ENCODE results near the gene PRSS57. TPM values are rescaled to one million over a fixed set of nuclear protein-coding genes. Genes with fewer than 3 reads are reported as not detected.

The PRSS57 gene
- total and polyA plus RNA-seq, 2 donors (not counting 1 experiment from before 2014, with no cell fraction given) = not detected

Other genes starting within 250 kb of the PRSS57 start
- 0.19 TPM in 1 of 2 replicates, not detected in the other for gene SHC2, start 234.4 kb downstream of the PRSS57 start, total RNA-seq
- 0.19 and 0.59 TPM in 2 replicates for gene SHC2, start 234.4 kb downstream of the PRSS57 start, polyA plus RNA-seq
- gene MADCAM1, start 199.0 kb downstream of the PRSS57 start, total RNA-seq = 1.9 and 2.5 TPM in 2 replicates
- 0.56 and 0.70 TPM in 2 replicates for gene MADCAM1, start 199.0 kb downstream of the PRSS57 start, polyA plus RNA-seq
- 29.8 and 33.8 TPM in 2 replicates for gene TPGS1, start 188.0 kb downstream of the PRSS57 start, total RNA-seq
- gene TPGS1, start 188.0 kb downstream of the PRSS57 start, polyA plus RNA-seq = 6.1 and 8.1 TPM in 2 replicates
- 28.4 and 31.1 TPM in 2 replicates for gene CDC34, start 163.7 kb downstream of the PRSS57 start, total RNA-seq
- gene CDC34, start 163.7 kb downstream of the PRSS57 start, polyA plus RNA-seq = 25.7 and 26.9 TPM in 2 replicates
- gene GZMM, start 151.4 kb downstream of the PRSS57 start, total RNA-seq = 0.34 TPM in 1 of 2 replicates, not detected in the other
- gene GZMM, start 151.4 kb downstream of the PRSS57 start, polyA plus RNA-seq = 2.1 and 3.2 TPM in 2 replicates
- gene BSG, start 122.9 kb downstream of the PRSS57 start, total RNA-seq = 131 and 144 TPM in 2 replicates
- gene BSG, start 122.9 kb downstream of the PRSS57 start, polyA plus RNA-seq = 79.6 and 82.1 TPM in 2 replicates
- gene HCN2, start 105.6 kb downstream of the PRSS57 start, total RNA-seq = 0.57 and 0.61 TPM in 2 replicates
- 0.25 and 0.27 TPM in 2 replicates for gene HCN2, start 105.6 kb downstream of the PRSS57 start, polyA plus RNA-seq
- 73.2 and 77.8 TPM in 2 replicates for gene POLRMT, start 61.9 kb downstream of the PRSS57 start, total RNA-seq
- 98.0 and 106 TPM in 2 replicates for gene POLRMT, start 61.9 kb downstream of the PRSS57 start, polyA plus RNA-seq
- 2.9 and 3.4 TPM in 2 replicates for gene FGF22, start 55.6 kb downstream of the PRSS57 start, total RNA-seq
- 0.34 and 0.37 TPM in 2 replicates for gene FGF22, start 55.6 kb downstream of the PRSS57 start, polyA plus RNA-seq
- 74.3 and 88.8 TPM in 2 replicates for gene RNF126, start 32.2 kb downstream of the PRSS57 start, total RNA-seq
- gene RNF126, start 32.2 kb downstream of the PRSS57 start, polyA plus RNA-seq = 99.6 and 118 TPM in 2 replicates
- 5.6 and 5.8 TPM in 2 replicates for gene FSTL3, start 19.1 kb downstream of the PRSS57 start, total RNA-seq
- gene FSTL3, start 19.1 kb downstream of the PRSS57 start, polyA plus RNA-seq = 2.6 and 5.8 TPM in 2 replicates
- gene PALM, start 13.5 kb upstream of the PRSS57 start, total RNA-seq = not detected in 2 replicates
- 0.15 and 0.53 TPM in 2 replicates for gene PALM, start 13.5 kb upstream of the PRSS57 start, polyA plus RNA-seq
- gene MISP, start 55.7 kb upstream of the PRSS57 start, total RNA-seq = not detected in 2 replicates
- gene MISP, start 55.7 kb upstream of the PRSS57 start, polyA plus RNA-seq = not detected in 2 replicates
- gene PTBP1, start 102.0 kb upstream of the PRSS57 start, total RNA-seq = 304 and 309 TPM in 2 replicates
- 137 and 154 TPM in 2 replicates for gene PTBP1, start 102.0 kb upstream of the PRSS57 start, polyA plus RNA-seq
- not detected in 2 replicates for gene PLPPR3, start 126.5 kb upstream of the PRSS57 start, total RNA-seq
- gene PLPPR3, start 126.5 kb upstream of the PRSS57 start, polyA plus RNA-seq = not detected in 2 replicates
- 0.44 and 0.70 TPM in 2 replicates for gene AZU1, start 132.4 kb upstream of the PRSS57 start, total RNA-seq
- gene AZU1, start 132.4 kb upstream of the PRSS57 start, polyA plus RNA-seq = 0.13 and 0.59 TPM in 2 replicates
- not detected in 2 replicates for gene PRTN3, start 145.5 kb upstream of the PRSS57 start, total RNA-seq
- not detected in 2 replicates for gene PRTN3, start 145.5 kb upstream of the PRSS57 start, polyA plus RNA-seq
- not detected in 2 replicates for gene ELANE, start 156.9 kb upstream of the PRSS57 start, total RNA-seq
- 0.18 TPM in 1 of 2 replicates, not detected in the other for gene ELANE, start 156.9 kb upstream of the PRSS57 start, polyA plus RNA-seq
- 0.79 and 0.87 TPM in 2 replicates for gene CFD, start 164.2 kb upstream of the PRSS57 start, total RNA-seq
- gene CFD, start 164.2 kb upstream of the PRSS57 start, polyA plus RNA-seq = 2.9 and 6.6 TPM in 2 replicates
- gene MED16, start 197.7 kb upstream of the PRSS57 start, total RNA-seq = 85.0 and 88.6 TPM in 2 replicates
- gene MED16, start 197.7 kb upstream of the PRSS57 start, polyA plus RNA-seq = 60.3 and 85.3 TPM in 2 replicates
- not detected in 2 replicates for gene RNU6-9, start 198.0 kb upstream of the PRSS57 start, total RNA-seq
- not detected in 2 replicates for gene RNU6-9, start 198.0 kb upstream of the PRSS57 start, polyA plus RNA-seq
- gene R3HDM4, start 217.8 kb upstream of the PRSS57 start, total RNA-seq = 165 and 176 TPM in 2 replicates
- 168 and 185 TPM in 2 replicates for gene R3HDM4, start 217.8 kb upstream of the PRSS57 start, polyA plus RNA-seq
- gene KISS1R, start 221.9 kb upstream of the PRSS57 start, total RNA-seq = 0.56 and 0.79 TPM in 2 replicates
- gene KISS1R, start 221.9 kb upstream of the PRSS57 start, polyA plus RNA-seq = 0.55 and 1.3 TPM in 2 replicates
- 60.5 and 66.7 TPM in 2 replicates for gene ARID3A, start 230.6 kb upstream of the PRSS57 start, total RNA-seq
- gene ARID3A, start 230.6 kb upstream of the PRSS57 start, polyA plus RNA-seq = 16.5 and 22.9 TPM in 2 replicates

Measured in B cell (primary cell).